NCI-H2227 (cell line): ENCODE measurements around the gene RABGAP1L.
A peak's percentile ranks its signal among the peaks of the same experiment; 100 is the strongest.
"Not testable (repeated sequence)": the region's sequence is repeated elsewhere in the genome, so short reads cannot be mapped to it uniquely, and the experiment has no call there.

ENCODE experiments used
- DNase-seq: peaks from one replicate; lab custom pipeline; 2025; ENCODE audit not compliant: unreplicated experiment; lab: John Stamatoyannopoulos, UW

RABGAP1L gene

GRCh38 chr1:174289644-174290310 is 130.5 kb downstream of the RABGAP1L start:
- no peak for DNase-seq

- no peak for DNase-seq
These were observed 131.7 kb downstream of the RABGAP1L start for GRCh38 chr1:174291059-174291458.

DNA sequence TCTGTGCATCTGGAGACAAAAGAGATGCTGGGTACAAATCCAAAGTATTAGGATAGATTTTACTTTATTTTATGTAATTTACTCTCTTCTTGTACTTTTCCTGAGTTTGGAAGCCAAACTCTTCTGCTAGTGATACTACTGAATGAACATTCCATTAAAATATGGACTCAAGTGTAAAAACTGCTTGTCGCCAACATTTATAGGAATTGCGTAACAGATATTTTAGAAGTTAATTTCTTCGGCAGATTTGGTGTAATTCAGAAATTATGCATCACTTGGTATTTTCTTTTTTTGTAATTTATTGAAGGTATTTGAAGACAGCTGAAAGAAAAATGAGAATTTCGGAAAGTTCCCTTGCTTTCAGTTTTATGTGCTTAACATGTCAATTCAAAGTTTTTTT is 137.0 kb downstream of the RABGAP1L start:
- DNase-seq = no peak

GRCh38 chr1:174297351-174297750 is 138.0 kb downstream of the RABGAP1L start:
- no peak for DNase-seq

DNA sequence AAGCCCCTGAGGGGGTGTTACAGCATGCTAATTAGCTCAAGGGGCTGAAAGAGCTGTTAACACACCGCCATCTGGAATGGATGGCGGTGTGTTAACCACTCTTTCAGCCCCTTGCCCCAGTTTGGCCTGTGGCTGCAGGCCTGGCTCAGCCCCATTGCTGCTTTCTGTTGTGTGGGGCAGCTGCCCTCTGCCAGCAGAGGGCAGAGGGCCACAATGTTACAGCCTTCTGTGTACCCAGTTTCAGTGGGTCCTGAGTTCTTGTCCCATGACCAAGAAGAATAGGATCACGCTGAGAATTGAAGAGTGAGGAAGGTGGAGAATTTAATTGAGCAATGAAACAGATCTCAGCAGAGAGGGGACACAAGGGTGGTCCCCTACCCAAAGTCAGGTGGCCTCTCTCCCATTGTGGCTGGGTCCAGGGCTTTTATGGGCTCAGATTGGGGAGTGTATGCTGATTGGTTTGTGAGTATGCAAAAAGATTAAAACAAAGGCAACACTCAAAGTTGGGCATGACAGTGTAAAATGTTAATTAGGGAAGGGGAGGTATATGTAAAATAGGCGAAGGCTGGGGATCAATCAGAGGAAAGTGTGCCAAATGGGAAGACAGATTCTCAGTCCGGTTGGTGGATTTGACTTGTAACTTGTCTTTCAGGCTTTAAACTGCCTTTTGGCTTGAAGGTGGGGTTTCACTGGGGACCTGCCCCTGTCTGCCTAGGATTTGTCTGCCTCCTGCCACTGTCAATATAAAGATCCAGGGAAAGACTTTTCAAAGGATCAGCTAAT is 142.2 kb downstream of the RABGAP1L start:
- DNase-seq = no peak

- no peak for DNase-seq
These were observed 149.3 kb downstream of the RABGAP1L start for GRCh38 chr1:174308604-174309003.

GRCh38 chr1:174309490-174309889 is 150.2 kb downstream of the RABGAP1L start:
- DNase-seq = no peak

DNA sequence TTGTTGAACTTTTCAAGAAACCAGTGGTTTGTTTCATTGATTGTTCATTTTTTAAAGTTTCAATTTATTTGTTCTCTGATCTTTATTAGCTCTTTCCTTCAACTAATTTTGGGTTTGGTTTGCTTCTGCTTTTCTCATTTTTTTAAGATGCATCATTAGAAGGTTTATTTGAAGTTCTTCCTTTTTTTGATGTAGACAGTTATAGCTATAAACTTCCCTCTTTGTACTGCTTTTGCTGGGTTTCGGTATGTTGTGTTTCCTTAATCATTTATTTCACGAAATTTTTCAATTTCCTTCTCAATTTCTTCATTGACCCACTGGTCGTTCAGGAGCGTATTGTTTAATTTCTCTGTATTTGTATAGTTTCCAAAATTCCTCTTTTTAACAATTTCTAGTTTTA is 155.1 kb downstream of the RABGAP1L start:
- no peak for DNase-seq

DNA sequence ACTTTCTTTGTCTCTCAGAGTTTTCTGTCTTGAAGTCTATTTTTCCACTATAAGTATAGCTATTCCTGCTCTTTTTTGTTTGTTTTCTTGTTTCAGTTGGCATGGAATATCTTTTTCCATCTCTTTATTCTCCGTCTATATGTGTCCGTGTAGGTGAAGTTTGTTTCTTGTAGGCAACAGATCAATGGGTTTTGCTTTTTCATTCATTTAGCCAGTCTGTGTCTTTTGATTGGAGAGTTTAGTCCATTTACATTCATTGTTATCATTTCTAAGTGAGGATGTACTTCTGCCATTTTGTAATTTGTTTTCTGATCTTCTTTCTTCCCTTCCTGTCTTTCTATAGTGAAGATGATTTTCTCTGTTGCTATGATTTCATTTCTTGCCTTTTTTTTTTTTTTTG is 155.9 kb downstream of the RABGAP1L start:
- DNase-seq = no peak

DNA sequence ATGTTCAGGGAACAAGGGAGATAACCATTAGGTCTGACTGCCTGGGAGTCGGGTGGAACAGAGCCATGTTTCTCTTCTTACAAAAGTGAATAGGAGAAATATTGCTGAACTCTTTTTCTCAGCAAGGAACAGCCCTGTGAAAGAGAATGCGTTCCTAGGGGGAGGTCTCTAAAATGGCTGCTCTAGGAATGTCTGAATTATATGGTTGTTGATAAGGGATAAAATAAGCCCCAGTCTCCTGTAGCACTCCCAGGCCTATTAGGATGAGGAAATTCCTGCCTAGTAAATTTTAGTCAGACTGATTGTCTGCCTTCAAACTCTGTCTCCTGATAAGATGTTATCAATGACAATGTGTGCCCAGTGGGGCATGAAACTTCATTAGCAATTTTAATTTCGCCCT is 161.6 kb downstream of the RABGAP1L start:
- not testable (repeated sequence) for DNase-seq

- no peak for DNase-seq
These were observed 163.0 kb downstream of the RABGAP1L start for GRCh38 chr1:174322202-174322862.

DNA sequence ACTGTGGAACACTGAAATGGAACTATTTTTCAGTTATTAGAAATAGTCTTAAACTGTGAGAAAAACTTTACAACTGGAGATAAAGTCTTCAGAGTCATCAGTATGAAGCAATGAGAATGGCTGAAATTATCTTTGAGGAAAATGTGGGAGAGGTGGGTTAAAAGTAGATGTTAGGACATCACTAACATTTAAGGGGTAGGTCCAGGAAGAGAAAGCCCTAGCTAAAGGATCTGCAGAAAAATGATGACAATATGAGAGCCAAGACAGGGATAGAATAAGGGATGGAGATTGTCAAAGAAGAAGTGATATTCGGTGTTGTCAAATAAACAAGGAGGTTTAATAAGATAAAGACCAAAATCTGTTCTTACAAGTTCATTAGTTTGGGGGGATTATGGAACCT is 165.2 kb downstream of the RABGAP1L start:
- DNase-seq = no peak

DNA sequence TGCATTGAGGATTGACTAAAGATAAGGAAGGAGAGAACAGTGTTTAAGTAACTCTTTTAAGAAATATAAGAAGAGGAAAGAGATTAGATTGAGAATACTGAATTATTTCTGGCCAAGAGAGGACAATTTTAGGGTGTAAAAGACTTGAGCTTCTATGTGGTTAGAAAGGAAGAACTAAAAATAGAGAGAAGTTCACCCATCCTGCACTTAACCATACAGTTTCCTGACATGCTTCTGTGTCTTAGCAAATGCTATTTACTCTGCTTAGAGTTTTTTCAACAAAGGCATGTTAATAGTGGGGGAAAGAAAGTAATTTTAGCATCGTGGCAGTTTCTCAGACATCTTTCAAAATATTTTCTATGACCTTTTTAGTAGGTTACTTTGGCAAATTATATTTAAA is 165.6 kb downstream of the RABGAP1L start:
- DNase-seq = no peak

DNA sequence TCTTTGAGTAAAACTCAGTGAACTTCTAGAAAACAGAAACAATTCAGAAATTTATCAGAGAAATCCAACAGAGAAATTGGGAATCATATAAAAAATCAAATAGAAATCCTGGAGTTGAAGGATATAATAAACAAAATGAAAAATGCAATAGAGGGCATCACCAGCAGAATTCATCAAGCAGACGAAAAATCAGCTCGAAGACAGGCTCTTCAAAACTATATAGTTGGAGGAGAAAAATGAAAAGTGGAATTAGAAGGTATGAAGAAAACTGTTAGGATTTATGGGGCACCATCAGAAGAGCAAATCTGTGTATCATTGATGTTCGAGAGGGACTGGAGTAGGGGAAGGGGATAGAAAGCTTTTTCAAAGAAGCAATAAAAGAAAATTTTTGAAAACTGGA is 167.0 kb downstream of the RABGAP1L start:
- DNase-seq = no peak

DNA sequence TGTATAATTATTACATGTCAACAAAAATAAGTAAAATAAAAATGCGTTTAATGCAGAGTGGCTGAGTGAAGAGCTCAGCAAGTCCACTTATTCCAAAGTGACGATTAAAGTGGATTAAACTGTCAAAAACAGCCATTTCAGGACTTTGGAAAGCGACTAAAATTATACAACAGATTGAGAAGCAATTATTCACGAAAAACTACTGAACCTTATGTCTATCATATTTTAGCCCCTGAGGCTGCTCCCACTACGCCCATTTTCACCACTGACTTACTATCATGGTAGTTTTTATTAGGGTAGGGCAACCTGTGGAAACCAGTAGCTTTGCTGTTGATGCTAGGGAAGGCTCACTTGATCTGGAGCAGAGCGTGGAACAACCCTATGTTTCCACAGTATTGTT is 174.1 kb downstream of the RABGAP1L start:
- DNase-seq = no peak

GRCh38 chr1:174337000-174337681 is 177.8 kb downstream of the RABGAP1L start:
- DNase-seq = no peak

DNA sequence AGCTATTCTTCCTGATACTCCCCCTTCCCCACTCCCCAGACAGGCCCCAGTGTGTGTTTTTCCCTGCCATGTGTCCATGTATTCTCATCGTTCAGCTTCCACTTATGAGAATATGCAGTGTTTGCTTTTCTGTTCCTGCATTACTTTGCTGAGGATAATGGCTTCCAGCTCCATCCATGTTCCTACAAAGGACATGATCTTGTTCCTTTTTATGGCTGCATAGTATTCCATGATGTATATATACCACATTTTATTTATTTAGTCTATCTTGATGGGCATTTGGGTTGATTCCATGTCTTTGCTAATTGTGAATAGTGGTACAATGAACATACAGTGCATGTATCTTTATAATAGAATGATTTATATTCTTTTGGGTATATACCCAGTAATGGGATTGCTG is 181.1 kb downstream of the RABGAP1L start:
- DNase-seq = not testable (repeated sequence)

DNA sequence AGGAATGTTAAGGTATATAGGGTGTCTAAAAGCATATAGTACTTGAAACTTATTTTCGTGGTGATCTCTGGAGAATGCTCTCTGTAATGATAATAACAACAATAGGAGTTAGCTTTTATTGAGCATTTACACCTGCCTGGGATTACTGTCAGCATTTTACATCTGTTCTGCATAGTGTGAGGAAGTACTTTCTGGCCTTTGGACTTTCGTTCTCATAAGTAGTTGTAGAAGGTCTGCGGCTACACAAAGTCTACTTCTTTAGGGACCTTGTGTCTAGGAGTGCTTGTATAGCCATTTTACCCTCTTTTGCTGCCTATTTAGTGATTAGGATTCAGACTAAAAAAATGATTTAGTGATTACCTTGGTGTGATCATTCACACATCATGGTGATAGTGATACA is 184.8 kb downstream of the RABGAP1L start:
- DNase-seq = no peak

DNA sequence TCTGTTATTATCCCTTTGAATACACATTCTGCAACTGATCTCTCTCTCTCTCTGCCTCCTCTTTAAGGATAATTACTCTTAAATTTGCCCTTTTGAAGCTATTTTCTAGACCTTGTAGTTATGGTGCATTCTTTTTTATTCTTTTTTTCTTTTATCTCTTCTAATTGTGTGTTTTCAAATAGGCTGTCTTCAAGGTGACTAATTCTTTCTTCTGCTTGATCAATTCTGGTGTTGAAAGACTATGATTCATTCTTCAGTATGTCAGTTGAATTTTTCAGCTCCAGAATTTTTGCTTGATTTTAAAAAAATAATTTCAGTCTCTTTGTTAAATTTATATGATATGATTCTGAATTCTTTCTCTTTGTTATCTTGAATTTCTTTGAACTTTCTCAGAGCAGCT is 192.8 kb downstream of the RABGAP1L start:
- DNase-seq = no peak

DNA sequence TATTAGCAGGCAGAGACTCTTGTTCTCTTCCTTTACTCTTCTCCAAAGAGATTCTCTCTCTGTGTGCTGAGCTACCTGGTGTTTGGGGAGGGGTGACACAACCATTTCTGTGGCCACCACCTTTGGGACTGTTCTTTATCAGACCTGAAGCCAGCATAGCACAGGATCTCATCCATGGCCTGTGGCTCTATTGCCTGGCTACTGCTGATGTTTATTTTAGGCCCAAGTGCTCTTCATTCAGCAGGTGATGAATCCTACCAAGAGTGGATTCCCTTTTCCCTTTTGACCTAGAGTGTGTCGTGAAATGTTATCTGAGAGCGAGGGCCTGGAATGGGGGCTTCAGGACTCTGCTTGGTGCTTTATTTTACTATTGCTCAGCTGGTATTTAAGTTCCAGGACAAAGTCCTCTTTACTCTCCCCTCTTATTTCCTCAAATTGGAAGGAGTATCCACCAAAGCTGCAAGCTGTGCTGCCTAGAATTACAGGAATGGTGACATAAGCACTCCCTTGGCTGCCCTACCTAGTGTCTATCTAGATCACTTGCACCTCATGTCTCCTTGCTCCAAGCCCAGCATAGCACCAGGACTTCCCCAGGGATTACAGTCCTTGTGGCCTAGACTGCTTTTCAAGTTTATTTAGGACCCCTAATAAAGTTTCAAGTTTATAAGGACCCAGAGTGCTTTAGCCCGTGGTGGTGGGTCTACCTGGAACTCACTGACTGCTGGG is 193.7 kb downstream of the RABGAP1L start:
- DNase-seq = no peak

DNA sequence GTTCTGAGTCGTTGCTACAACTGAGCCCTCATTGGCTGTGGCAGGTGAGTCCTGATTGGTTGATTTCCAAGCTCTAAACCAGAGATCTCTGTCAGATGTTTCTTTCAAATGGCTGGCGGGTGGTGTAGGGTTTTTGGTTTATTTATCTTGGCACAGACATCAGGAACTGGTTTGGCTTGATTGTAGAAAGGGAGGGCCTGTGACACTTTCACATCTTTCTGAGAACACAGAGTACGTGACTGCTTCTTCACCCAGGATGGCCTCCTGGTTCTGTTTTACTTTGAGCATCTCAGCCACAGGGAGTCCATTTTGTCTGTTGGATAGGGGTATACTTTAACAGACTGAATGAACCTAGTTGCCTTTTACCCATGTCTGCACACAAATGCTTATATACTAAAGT is 199.0 kb downstream of the RABGAP1L start:
- DNase-seq = peak; percentile 66
